HG02571 (cell line): ENCODE measurements around the gene GPR4.
"Not testable (repeated sequence)": the region's sequence is repeated elsewhere in the genome, so short reads cannot be mapped to it uniquely, and the experiment has no call there.

Experiments
- ATAC-seq: cut with Tn5 transposase; IDR thresholded peaks from one replicate; pipeline ENCODE4 v1.9.1; 2021; ENCODE audit warnings: mild to moderate bottlenecking, moderate library complexity; ENCODE audit not compliant: unreplicated experiment

The GPR4 gene

GRCh38 chr19:45601524-45602374, at the start of gene GPR4:
Gene GPR4 (minus strand): TSS chr19:45602212. CDS start chr19:45591866, 10,346 bp downstream.
- no peak for ATAC-seq

- no peak for ATAC-seq
Measured at GRCh38 chr19:45650722-45651121, 48.7 kb upstream of the GPR4 start.

- no peak for ATAC-seq
Measured at GRCh38 chr19:45646345-45646698, 44.3 kb upstream of the GPR4 start.

GRCh38 chr19:45645631-45646344, 43.8 kb upstream of the GPR4 start:
- peak; percentile 30 for ATAC-seq

- no peak for ATAC-seq
Measured at GRCh38 chr19:45645068-45645630, 43.1 kb upstream of the GPR4 start.

GRCh38 chr19:45643927-45644771, 42.1 kb upstream of the GPR4 start:
- ATAC-seq, result no peak

GRCh38 chr19:45643024-45643926, 41.3 kb upstream of the GPR4 start:
- ATAC-seq, result no peak

- peak; percentile 36 for ATAC-seq
Measured at GRCh38 chr19:45641274-45642105, 39.5 kb upstream of the GPR4 start.

GRCh38 chr19:45640849-45641273, 38.8 kb upstream of the GPR4 start:
- no peak for ATAC-seq

- ATAC-seq, result no peak
Measured at GRCh38 chr19:45638930-45639729, 37.1 kb upstream of the GPR4 start, which contains the start of gene EML2. Gene EML2 (minus strand): TSS chr19:45639397. CDS start chr19:45639376, 21 bp downstream.

- no peak for ATAC-seq
Measured at GRCh38 chr19:45637890-45638667, 36.1 kb upstream of the GPR4 start.

GRCh38 chr19:45636902-45637301, 34.9 kb upstream of the GPR4 start:
- ATAC-seq, result no peak

GRCh38 chr19:45636275-45636674, 34.3 kb upstream of the GPR4 start:
- no peak for ATAC-seq

- ATAC-seq, result no peak
Measured at GRCh38 chr19:45632468-45633196, 30.6 kb upstream of the GPR4 start.

- ATAC-seq, result no peak
Measured at GRCh38 chr19:45630463-45630862, 28.5 kb upstream of the GPR4 start.

- no peak for ATAC-seq
Measured at GRCh38 chr19:45629704-45630103, 27.7 kb upstream of the GPR4 start.

GRCh38 chr19:45628219-45628618, 26.2 kb upstream of the GPR4 start:
- not testable (repeated sequence) for ATAC-seq
